Ascending aorta (tissue), 2 donors: Measurements from ENCODE around the gene LDLRAD4. TPM values are rescaled to one million over a fixed set of nuclear protein-coding genes. Genes with fewer than 3 reads are reported as not detected.

Source experiments
- DNase-seq, 2 donors: peaks; one replicate each; pipeline ENCODE4 v3.0.0-alpha.2; 2019; ENCODE audit warnings: low spot score in 2 of 2
- H3K27ac ChIP-seq, 2 donors: fragments of 200-600 bp; sonication (generic); one replicate each; pipeline ENCODE4 v1.5.1; 2016 to 2017; ENCODE audit warnings: mild to moderate bottlenecking in 1 of 2
- H3K27me3 ChIP-seq: fragments of 200-600 bp; sonication (generic); one replicate; pipeline ENCODE4 v1.5.1; 2017
- H3K36me3 ChIP-seq, 2 donors: fragments of 200-600 bp; sonication (generic); one replicate each; pipeline ENCODE4 v1.5.1; 2016
- H3K4me1 ChIP-seq, 2 donors: fragments of 200-600 bp; sonication (generic); one replicate each; pipeline ENCODE4 v1.5.1; 2016 to 2017; ENCODE audit warnings: mild to moderate bottlenecking in 1 of 2
- H3K4me3 ChIP-seq, 2 donors: fragments of 200-600 bp; sonication (generic); one replicate each; pipeline ENCODE4 v1.5.1; 2016 to 2017; ENCODE audit warnings: mild to moderate bottlenecking in 1 of 2
- H3K9me3 ChIP-seq, 2 donors: fragments of 200-600 bp; sonication (generic); one replicate each; pipeline ENCODE4 v1.5.1; 2016
- CTCF ChIP-seq, 3 experiments: fragments of 200-600 bp in 2 of 3; fragments of 450-650 bp in 1 of 3; sonication (generic) in 2 of 3; IDR thresholded peaks; one replicate each; pipeline ENCODE4 v1.5.1; 2016 to 2019; ENCODE audit warnings: antibody characterized with exemption in 3 of 3, mild to moderate bottlenecking in 1 of 3, moderate library complexity in 1 of 3
- intact Hi-C: fragments of 100-400 bp; cut with DNase I; formaldehyde crosslinking; loops from one replicate; pipeline ENCODE4 v1.15.1; 2023
- total RNA-seq: library from RNA; depleted of rRNA; stranded (reverse); fragments of >200 nt; gene quantifications from one replicate; pipeline ENCODE4 v1.1.0, GENCODE V29; 2016

Gene LDLRAD4
- total RNA-seq, 1 donor from 2014 or later: 21.0 TPM

DNA sequence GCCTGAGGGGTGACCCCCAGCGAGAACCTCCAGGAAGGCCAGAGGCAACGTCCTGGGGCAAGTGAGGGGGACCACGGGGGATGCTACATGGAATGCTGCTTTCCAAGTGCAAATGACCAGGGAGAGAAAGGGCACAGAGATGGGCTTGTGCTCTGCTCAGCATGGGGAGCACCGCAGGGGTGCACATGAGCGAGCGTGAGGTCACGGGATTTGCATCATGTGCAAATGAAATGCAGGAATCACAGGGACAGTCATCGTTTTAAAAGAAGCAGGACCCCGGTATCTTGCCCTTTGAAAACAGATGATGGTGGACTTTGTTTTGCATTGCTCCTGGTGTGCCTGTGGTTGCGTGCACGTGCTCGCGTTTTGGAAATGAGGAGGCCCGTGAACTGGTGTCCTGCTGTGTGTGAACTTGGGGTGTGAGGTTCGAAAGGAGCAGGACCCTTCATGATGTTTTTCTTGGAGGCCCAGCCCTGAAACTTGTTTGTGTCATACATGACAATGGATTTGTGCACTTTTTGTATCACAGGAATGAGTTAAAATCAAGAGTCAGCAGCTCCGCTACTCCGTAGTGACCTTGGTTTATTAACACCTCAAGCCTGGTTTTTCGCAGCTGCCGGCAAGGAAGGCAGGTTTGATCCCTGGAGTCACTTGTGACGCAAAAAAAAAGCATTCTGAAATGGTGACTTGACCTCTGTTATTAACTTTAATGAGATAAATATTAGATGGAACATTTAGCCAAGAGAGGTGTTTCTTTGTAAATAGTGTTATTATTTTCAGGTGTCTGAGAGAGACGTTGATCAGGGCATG, 234.5 kb downstream of the LDLRAD4 start:
- intact Hi-C loops: loop anchor here (2.0 kb wide), 1 partner anchor 48 kb away; no protein-coding TSS in a partner anchor
- Histone ChIP-seq H3K4me1 (peaks cover 17 to 19% of the 10 kb centered on the region in 2 donors), H3K27ac (peak overlapping the region; percentile 47 to 74), H3K9me3 (no peaks in the 10 kb centered on the region), H3K4me3 (peak overlapping the region in 1 of 2 donors; percentile 4), H3K36me3 (no peaks in the 10 kb centered on the region), H3K27me3 (no peaks in the 10 kb centered on the region)
- DNase-seq: peak in 1 of 2 donors; percentile 59
- no peak for TF ChIP-seq CTCF (IDR thresholded peaks at IDR 0.05)

DNA sequence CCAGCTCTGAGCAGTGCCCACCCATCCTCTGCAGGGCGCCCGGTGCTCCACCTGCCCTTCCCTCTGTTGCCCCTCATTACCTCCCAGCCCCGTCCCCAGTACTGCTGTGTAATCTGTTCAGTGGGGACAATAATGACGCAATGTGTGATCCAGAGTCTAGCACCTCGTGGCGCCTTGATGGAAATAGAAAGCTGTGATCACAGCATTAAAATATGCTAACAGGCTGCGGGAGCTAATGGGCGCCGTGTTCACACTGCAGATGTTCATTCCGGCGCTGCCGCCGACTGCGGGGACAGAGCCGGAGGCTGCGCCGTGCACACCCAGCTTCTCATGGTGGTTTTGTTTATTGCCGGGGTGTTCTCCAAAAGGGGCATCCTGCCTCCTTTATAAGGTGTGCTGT, 235.2 kb downstream of the LDLRAD4 start:
- H3K4me1 ChIP-seq: peaks cover 17% of the 10 kb centered on the region in 2 donors
- peak overlapping the region in 1 of 2 donors; percentile 25 for H3K4me3 ChIP-seq
- intact Hi-C loops: loop anchor here (2.0 kb wide), 1 partner anchor 47 kb away; no protein-coding TSS in a partner anchor

GRCh38 chr18:13454363-13455150, 236.0 kb downstream of the LDLRAD4 start:
- no peak for TF ChIP-seq CTCF (IDR thresholded peaks at IDR 0.05)
- Histone ChIP-seq H3K9me3 (no peaks in the 10 kb centered on the region), H3K27ac (peak overlapping the region; percentile 12 to 49), H3K4me3 (no peak overlapping the region), H3K36me3 (no peaks in the 10 kb centered on the region), H3K4me1 (peaks cover 17% of the 10 kb centered on the region in 2 donors), H3K27me3 (no peaks in the 10 kb centered on the region)
- intact Hi-C loops: no loop called here
- DNase-seq: peak in 1 of 2 donors; percentile 53

More for the DNA sequence above, 235.2 kb downstream of the LDLRAD4 start:
- no peak for TF ChIP-seq CTCF (IDR thresholded peaks at IDR 0.05)
- Histone ChIP-seq H3K27me3 (no peaks in the 10 kb centered on the region), H3K36me3 (no peaks in the 10 kb centered on the region), H3K27ac (peak overlapping the region; percentile 47 to 49), H3K9me3 (no peaks in the 10 kb centered on the region)
- peak in 1 of 2 donors; percentile 79 for DNase-seq

GRCh38 chr18:13455471-13455870, 236.9 kb downstream of the LDLRAD4 start:
- no peak overlapping the region for H3K4me3 ChIP-seq
- H3K36me3 ChIP-seq: no peaks in the 10 kb centered on the region
- no peak for TF ChIP-seq CTCF (IDR thresholded peaks at IDR 0.05)
- H3K27me3 ChIP-seq: no peaks in the 10 kb centered on the region
- DNase-seq: no peak
- peaks cover 17% of the 10 kb centered on the region in 2 donors for H3K4me1 ChIP-seq
- H3K27ac ChIP-seq: no peak overlapping the region
- H3K9me3 ChIP-seq: no peaks in the 10 kb centered on the region
- intact Hi-C loops: no loop called here

- H3K4me1 ChIP-seq: peaks cover 17% of the 10 kb centered on the region in 2 donors
- no peak for TF ChIP-seq CTCF (IDR thresholded peaks at IDR 0.05)
- H3K36me3 ChIP-seq: no peaks in the 10 kb centered on the region
- H3K27ac ChIP-seq: no peak overlapping the region
- no peaks in the 10 kb centered on the region for H3K9me3 ChIP-seq
- intact Hi-C loops: no loop called here
- H3K27me3 ChIP-seq: no peaks in the 10 kb centered on the region
- peak in 1 of 2 donors; percentile 56 for DNase-seq
- no peak overlapping the region for H3K4me3 ChIP-seq
Measured at GRCh38 chr18:13455960-13456481, 237.5 kb downstream of the LDLRAD4 start.
